Sigmoid colon (tissue), 7 donors: ENCODE measurements around the gene PCLO. TPM values are rescaled to one million over a fixed set of nuclear protein-coding genes. Genes with fewer than 3 reads are reported as not detected.

Experiments used
- DNase-seq: peaks from one replicate; pipeline ENCODE4 v3.0.0-alpha.2; 2019
- H3K27ac ChIP-seq, 4 donors: fragments of 200-600 bp; sonication (generic); one replicate each; pipeline ENCODE4 v1.5.1; 2016 to 2019; ENCODE audit warnings: mild to moderate bottlenecking in 1 of 4
- H3K27me3 ChIP-seq, 3 donors: fragments of 200-600 bp; sonication (generic); one replicate each; pipeline ENCODE4 v1.5.1; 2019; ENCODE audit warnings: mild to moderate bottlenecking in 1 of 3
- H3K36me3 ChIP-seq, 4 donors: fragments of 200-600 bp; sonication (generic); one replicate each; pipeline ENCODE4 v1.5.1; 2016 to 2019
- H3K4me1 ChIP-seq, 4 donors: fragments of 200-600 bp; sonication (generic); one replicate each; pipeline ENCODE4 v1.5.1; 2017 to 2019
- H3K4me3 ChIP-seq, 4 donors: fragments of 200-600 bp; sonication (generic); one replicate each; pipeline ENCODE4 v1.5.1; 2017 to 2019; ENCODE audit warnings: mild to moderate bottlenecking in 2 of 4, moderate library complexity in 1 of 4
- H3K9me3 ChIP-seq, 4 donors: fragments of 200-600 bp in 3 of 4; sonication (generic) in 3 of 4; one replicate each; pipeline versions ENCODE4 v1.5.1 to v1.6.1; 2013 to 2019
- CTCF ChIP-seq, 4 experiments: fragments of 450-650 bp in 3 of 4; fragments of 200-600 bp in 1 of 4; IDR thresholded peaks; one replicate each; pipeline ENCODE4 v1.5.1; 2016 to 2019; ENCODE audit warnings: antibody characterized with exemption in 4 of 4, mild to moderate bottlenecking in 3 of 4, moderate library complexity in 2 of 4
- EP300 ChIP-seq, 4 donors: sonication (generic); formaldehyde crosslinking; IDR thresholded peaks; one replicate each; pipeline ENCODE4 v1.6.1; 2017; ENCODE audit warnings: antibody characterized with exemption in 4 of 4
- POLR2A ChIP-seq, 2 donors: fragments of 450-650 bp; IDR thresholded peaks; one replicate each; pipeline ENCODE4 v1.6.1; 2016; ENCODE audit warnings: antibody characterized with exemption in 2 of 2, mild to moderate bottlenecking in 2 of 2, moderate library complexity in 2 of 2
- POLR2AphosphoS5 ChIP-seq, 4 donors: sonication (generic); formaldehyde crosslinking; IDR thresholded peaks; one replicate each; pipeline ENCODE4 v1.6.1; 2017; ENCODE audit warnings: antibody characterized with exemption in 4 of 4
- WGBS, 2 donors: extraction: QIAGEN DNeasy Blood & Tissue Kit; methylation state at CpG; one replicate each; pipeline ENCODE4 v1.1.7; 2013; 5-methylcytosine and 5-hydroxymethylcytosine counted together
- intact Hi-C: fragments of 100-400 bp; cut with DNase I; formaldehyde crosslinking; loops from one replicate; pipeline ENCODE4 v1.15.1; 2023
- polyA plus RNA-seq, 3 donors: library from polyadenylated mRNA; stranded (reverse); fragments of 200-250 nt; gene quantifications; one replicate each; pipeline ENCODE4 v1.2.3, GENCODE V29; 2013
- total RNA-seq, 4 donors: library from RNA; depleted of rRNA; stranded (reverse); fragments of >200 nt; gene quantifications; one replicate each; pipeline ENCODE4 v1.1.0, GENCODE V29; 2016
- donor health status: healthy with polysubstance abuse.
- donor health status: Bipolar disorder and iron deficiency.
- donor health status: healthy.

Gene PCLO
- total and polyA plus RNA-seq, 7 donors = 1.4 to 6.1 (median 2.8) TPM

DNA sequence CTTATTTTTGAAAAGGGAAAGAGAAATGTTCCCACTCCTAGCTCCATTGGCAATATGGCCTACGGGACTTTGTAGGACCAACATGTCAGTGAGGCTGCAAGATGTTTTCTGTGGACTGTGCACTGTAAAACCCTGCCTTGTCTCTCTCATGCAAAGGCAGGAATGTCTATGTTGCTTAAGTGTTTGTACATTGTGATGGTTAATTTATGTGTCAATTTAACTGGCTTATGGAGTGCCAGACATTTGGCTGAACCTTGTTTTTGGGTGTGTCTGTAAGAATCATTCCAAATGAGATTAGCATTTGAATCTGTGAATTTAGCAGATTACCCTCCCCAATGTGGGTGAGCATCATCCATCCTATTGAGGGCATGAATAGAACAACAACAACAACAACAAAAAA lies 4.1 kb upstream of the PCLO start:
- TF ChIP-seq CTCF (IDR thresholded peaks at IDR 0.05) (no peak), EP300 (IDR thresholded peaks at IDR 0.05) (no peak), POLR2A (IDR thresholded peaks at IDR 0.05) (no peak), POLR2AphosphoS5 (IDR thresholded peaks at IDR 0.05) (no peak)
- H3K36me3 ChIP-seq = no peaks in the 10 kb centered on the region
- no peak overlapping the region for H3K27ac ChIP-seq
- H3K9me3 ChIP-seq = no peaks in the 10 kb centered on the region
- 82 to 87% methylated on average over 1 of the region's 1 CpG for WGBS, 2 donors
- intact Hi-C loops = no loop called here
- H3K27me3 ChIP-seq = peaks cover 0 to 19% (median 0%) of the 10 kb centered on the region in 3 donors
- no peak for DNase-seq
- H3K4me1 ChIP-seq = peaks cover 0 to 14% (median 10%) of the 10 kb centered on the region in 4 donors
- H3K4me3 ChIP-seq = no peak overlapping the region

GRCh38 chr7:83161899-83162401 lies 734 bp downstream of the PCLO start:
- H3K27me3 ChIP-seq = peaks cover 0 to 19% (median 0%) of the 10 kb centered on the region in 3 donors
- no peak for DNase-seq
- H3K36me3 ChIP-seq = no peaks in the 10 kb centered on the region
- peak overlapping the region in 2 of 4 donors; percentile 18 to 64 for H3K27ac ChIP-seq
- H3K9me3 ChIP-seq = no peaks in the 10 kb centered on the region
- TF ChIP-seq EP300 (IDR thresholded peaks at IDR 0.05) = no peak
- no peak for TF ChIP-seq POLR2AphosphoS5 (IDR thresholded peaks at IDR 0.05)
- no peak for TF ChIP-seq POLR2A (IDR thresholded peaks at IDR 0.05)
- TF ChIP-seq CTCF (IDR thresholded peaks at IDR 0.05) = no peak
- H3K4me1 ChIP-seq = peaks cover 0 to 14% (median 10%) of the 10 kb centered on the region in 4 donors
- intact Hi-C loops = no loop called here
- H3K4me3 ChIP-seq = peak overlapping the region in 3 of 4 donors; percentile 45 to 56 (median 55)
- 1 to 4% methylated on average over 17 of the region's 17 CpGs for whole genome bisulfite sequencing, 2 donors

GRCh38 chr7:83161186-83161585 lies 1.5 kb downstream of the PCLO start:
- TF ChIP-seq POLR2A (IDR thresholded peaks at IDR 0.05) = no peak
- TF ChIP-seq CTCF (IDR thresholded peaks at IDR 0.05) = no peak
- TF ChIP-seq POLR2AphosphoS5 (IDR thresholded peaks at IDR 0.05) = no peak
- no peak for TF ChIP-seq EP300 (IDR thresholded peaks at IDR 0.05)
- no peak overlapping the region for H3K27ac ChIP-seq
- 23 to 53% methylated on average over 4 of the region's 4 CpGs for WGBS, 2 donors
- H3K9me3 ChIP-seq = no peaks in the 10 kb centered on the region
- H3K36me3 ChIP-seq = no peaks in the 10 kb centered on the region
- H3K4me3 ChIP-seq = no peak overlapping the region
- peaks cover 0 to 16% (median 0%) of the 10 kb centered on the region in 3 donors for H3K27me3 ChIP-seq
- DNase-seq = no peak
- intact Hi-C loops = no loop called here
- H3K4me1 ChIP-seq = peaks cover 0 to 14% (median 10%) of the 10 kb centered on the region in 4 donors

- DNase-seq = no peak
- Histone ChIP-seq H3K27ac (no peak overlapping the region), H3K9me3 (no peaks in the 10 kb centered on the region), H3K36me3 (no peaks in the 10 kb centered on the region), H3K4me1 (peaks cover 0 to 14% (median 10%) of the 10 kb centered on the region in 4 donors), H3K4me3 (no peak overlapping the region), H3K27me3 (peaks cover 0 to 9% (median 0%) of the 10 kb centered on the region in 3 donors)
- TF ChIP-seq EP300 (IDR thresholded peaks at IDR 0.05) (no peak), POLR2AphosphoS5 (IDR thresholded peaks at IDR 0.05) (no peak), POLR2A (IDR thresholded peaks at IDR 0.05) (no peak), CTCF (IDR thresholded peaks at IDR 0.05) (no peak)
- intact Hi-C loops = no loop called here
- 95 to 97% methylated on average over 2 of the region's 2 CpGs for WGBS, 2 donors
Measured at GRCh38 chr7:83159731-83160130, 3.0 kb downstream of the PCLO start.

GRCh38 chr7:83156006-83156405 lies 6.7 kb downstream of the PCLO start:
- WGBS, 2 donors = 20 to 68% methylated on average over 3 of the region's 3 CpGs
- intact Hi-C loops = no loop called here
- H3K36me3 ChIP-seq = no peaks in the 10 kb centered on the region
- no peaks in the 10 kb centered on the region for H3K27me3 ChIP-seq
- no peak for DNase-seq
- no peak overlapping the region for H3K4me3 ChIP-seq
- no peaks in the 10 kb centered on the region for H3K4me1 ChIP-seq
- H3K9me3 ChIP-seq = no peaks in the 10 kb centered on the region
- H3K27ac ChIP-seq = no peak overlapping the region
- TF ChIP-seq POLR2AphosphoS5 (IDR thresholded peaks at IDR 0.05) = no peak
- no peak for TF ChIP-seq CTCF (IDR thresholded peaks at IDR 0.05)
- no peak for TF ChIP-seq POLR2A (IDR thresholded peaks at IDR 0.05)
- TF ChIP-seq EP300 (IDR thresholded peaks at IDR 0.05) = no peak
